T follicular helper cell (primary cell): Measurements from ENCODE around the gene HHEX.
"Not testable (repeated sequence)": the region's sequence is repeated elsewhere in the genome, so short reads cannot be mapped to it uniquely, and the experiment has no call there.

Experiments
- DNase-seq: peaks from one replicate; pipeline ENCODE4 v3.0.0-alpha.2; 2020; ENCODE audit warnings: low read depth

Gene HHEX

DNA sequence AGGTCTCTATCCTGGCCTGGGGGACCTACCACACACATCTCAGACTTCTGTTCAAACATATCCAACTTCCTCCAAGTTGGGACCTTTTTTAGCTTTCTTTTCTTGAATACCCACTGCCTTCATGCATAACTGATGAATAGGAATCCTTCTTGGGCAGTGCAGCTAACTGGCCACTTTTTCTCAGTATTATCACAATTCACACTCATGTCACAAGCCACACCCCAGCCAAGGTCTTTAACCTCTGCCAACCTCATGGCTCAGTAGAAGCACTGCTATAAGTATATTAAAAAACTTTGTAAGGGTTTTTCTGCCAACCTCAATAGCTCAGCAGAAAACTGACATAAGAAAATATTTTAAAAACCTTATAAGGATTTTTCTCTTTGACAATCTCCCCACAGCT, 44.5 kb downstream of the HHEX start:
- DNase-seq, result no peak

DNA sequence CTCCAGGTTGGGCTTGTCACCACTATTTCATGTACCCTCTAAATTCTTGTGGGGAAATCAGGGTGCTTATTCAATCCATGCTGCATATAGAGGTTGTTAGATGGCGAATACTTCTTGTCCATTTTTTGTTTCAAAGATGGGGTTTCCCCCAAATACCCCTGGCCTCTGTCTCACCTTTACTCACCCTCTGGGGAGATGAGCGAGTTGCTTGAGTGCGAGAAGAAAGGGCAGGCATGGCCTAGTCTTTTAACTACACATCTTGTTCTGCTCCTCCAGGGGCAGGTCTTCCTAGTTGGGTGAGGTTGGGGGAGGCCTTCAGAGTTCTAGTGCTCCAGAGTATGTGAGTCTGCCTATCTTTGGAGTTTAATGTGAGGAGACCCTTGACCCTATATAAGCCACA, 46.2 kb downstream of the HHEX start:
- no peak for DNase-seq

DNA sequence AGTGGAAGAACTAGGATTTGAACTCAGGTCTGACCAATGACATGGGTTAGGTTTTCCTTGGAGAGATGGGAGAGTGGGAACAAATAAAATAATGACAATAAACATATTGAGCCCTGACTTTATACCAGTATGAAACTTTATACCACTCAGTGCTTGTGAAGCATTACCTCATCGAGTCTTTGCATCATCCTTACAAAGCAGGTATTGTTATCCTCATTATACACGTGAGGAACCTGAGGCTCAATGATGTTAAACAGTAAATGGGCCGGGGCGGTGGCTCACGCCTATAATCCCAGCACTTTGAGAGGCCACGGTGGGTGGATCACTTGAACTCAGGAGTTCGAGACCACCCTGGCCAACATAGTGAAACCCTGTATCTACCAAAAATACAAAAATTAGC, 47.7 kb downstream of the HHEX start:
- DNase-seq, result no peak

DNA sequence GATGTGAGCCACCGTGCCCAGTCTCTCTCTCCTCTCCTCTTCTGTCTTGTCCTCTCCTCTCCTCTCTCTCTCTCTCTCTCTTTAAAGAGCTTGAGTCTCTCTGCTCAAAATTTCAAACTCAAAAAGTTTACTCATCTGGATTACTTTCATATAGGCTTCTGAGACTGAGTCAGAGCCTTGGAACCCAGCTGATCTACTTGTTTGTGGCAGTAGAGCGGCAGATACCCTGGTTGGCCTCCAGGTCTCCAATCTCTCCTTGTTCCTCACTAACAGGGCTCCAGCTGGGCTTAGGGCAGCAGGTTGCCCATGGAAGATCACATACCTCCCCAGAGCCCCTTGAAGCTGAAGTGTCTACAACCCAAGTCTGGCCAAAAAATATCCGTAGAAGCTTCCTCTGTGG, 51.0 kb downstream of the HHEX start:
- DNase-seq, result no peak

DNA sequence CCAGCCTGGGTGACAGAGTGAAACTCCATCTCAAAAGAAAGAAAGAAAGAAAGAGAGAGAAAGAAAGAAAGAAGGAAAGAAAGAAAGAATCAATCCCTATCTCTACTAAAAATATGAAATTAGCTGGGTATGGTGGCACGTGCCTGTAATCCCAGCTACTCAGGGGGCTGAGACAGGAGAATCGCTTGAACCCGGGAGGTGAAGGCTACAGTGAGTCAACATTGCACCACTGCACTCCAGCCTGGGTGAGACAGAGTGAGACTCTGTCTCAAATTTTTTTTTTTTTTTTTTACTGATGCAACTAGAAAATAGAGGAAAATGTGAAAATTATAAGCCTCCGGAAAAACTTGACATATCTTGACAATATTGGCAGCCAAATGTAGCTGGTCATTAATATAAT, 52.0 kb downstream of the HHEX start:
- not testable (repeated sequence) for DNase-seq

DNA sequence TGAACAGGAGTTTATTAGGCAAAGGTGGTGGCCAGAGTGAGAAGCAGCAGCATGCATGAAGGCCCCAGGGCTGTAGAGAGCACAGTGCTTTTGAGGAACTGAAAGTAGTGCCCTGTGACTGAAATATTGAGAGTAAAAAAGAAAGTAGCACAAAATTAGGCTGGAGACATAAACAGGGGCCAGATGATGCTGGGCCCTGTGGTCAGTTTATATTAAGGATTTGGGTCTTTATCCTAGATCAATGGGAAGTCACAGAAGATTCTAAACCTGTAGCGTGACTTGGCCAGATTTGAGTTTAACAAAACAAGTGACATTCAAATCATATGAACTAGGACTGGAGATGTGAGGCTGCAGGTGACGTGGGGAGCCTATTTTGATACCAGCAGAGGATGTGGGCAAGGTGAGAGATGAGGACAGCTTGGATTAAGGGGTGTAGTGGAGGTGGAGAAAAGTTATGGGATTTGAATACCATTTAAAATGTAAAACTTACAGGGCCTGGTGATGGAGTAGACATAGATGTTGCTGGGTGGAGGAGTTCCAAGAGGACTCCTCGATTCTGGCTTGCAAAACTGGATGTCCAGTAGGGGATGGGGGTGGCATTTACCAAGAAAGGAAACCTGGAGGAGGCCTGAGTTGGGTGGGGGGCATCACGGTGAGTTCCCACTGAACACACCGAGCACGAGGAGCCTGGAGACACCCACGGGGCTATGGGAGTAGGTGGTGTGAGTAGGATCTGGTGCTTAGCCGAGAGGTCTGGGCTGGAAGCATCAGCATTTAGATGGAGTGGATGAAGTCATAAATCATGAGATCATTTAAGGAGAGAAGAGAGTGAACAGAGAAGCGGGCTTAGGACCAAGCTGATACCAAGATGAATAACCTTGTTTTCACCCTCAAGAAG, 52.8 kb downstream of the HHEX start:
- DNase-seq, result no peak
